HG03045 (cell line): ENCODE measurements around the gene NHLRC4.

ENCODE experiments used
- ATAC-seq: cut with Tn5 transposase; IDR thresholded peaks from one replicate; pipeline ENCODE4 v1.9.1; 2021; ENCODE audit warnings: mild to moderate bottlenecking, moderate library complexity; ENCODE audit not compliant: unreplicated experiment

Gene NHLRC4

DNA sequence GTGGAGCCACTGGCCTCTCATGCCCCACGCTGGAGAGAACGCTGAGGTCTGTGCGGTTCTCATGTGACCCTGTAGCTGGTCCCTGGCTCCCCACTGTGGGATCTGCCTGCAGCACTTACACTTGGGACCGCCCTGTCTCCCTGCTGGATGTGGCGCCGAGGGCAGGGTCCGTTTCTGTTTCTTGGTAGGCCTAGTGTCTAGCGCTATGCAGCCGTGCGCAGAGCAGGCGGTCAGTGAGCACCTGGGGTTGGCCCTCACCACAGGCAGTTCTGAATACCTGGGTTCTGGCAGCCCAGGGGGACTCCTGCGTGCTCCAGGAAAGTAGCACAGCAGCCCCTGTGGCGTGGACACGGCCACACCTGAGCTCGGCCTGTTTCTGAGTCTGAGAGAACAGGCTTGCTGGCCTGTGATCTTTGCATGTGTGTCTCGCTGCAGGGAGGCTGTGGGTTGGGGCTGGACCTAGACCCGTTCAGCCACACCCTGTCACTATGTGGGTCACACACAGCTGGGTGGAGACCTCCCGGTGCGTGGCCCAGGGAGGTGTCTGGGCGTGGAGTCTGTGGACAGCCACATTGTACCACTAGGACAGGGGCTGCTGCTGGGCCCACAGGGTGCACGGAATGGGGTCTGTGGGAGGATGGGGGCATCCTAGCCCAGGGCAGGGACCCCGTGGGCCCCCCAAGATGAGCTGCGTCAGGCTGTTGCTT lies 36.5 kb upstream of the NHLRC4 start:
- ATAC-seq = no peak

DNA sequence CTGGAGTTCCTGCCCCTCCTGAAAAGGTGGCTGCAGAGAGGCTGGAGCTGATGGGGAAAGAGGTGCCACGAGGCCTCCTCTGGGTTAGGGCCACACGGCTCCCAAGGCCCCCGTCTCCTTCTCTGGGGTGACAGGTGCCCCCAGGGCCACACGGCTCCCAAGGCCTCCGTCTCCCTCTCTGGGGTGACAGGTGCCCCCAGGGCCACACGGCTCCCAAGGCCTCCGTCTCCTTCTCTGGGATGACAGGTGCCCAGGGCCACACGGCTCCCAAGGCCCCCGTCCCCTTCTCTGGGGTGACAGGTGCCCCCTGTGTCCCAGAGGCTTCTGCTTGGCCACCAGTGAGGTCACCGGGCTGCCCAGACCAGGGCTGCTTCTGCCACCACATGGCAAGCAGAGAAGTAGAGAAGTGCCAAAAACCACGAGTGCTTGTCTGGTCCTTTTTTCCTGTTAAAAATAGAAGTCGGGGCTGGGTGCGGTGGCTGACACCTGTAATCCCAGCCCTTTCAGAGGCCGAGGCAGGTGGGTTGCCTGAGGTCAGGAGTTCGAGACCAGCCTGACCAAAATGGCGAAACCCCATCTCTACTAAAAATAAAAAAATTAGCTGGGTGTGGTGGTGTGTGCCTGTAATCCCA lies 35.2 kb upstream of the NHLRC4 start:
- no peak for ATAC-seq

DNA sequence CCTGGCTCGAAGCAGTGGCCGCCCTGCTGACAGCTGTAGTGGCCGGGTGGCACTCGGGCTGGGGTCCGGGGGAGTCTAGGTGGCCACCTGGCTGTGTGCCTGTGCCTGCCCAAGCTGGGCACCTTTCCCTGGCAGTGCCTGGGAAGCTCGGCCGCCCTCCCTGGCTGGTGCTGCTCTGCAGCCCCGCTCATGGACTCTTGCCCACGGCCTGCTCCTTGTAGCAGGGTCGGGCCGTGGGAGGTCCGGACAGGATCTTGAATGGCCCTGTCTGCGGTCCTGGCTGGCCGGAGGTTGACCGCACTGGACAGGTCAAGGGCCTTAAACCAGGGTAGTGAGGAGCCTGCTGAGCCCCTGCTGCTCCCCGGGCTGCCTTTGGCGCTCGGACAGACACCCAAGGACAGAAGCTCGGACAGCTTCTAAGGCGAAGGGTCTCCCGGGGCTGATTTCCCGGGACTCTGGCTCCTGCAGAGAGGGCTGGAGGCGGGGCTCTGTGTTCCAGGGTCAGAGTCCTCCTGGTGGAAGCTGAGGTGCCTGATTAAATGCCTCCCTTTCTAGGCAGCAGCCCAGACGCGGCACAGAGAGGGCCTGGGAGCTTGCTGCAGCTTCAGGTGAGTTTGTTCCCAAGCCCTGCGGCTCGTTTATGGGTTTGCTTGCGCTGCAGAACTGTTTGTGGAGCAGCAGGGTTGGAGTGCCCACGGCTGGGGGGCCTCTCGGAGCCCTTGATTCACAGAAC lies 33.2 kb upstream of the NHLRC4 start:
- ATAC-seq = no peak

DNA sequence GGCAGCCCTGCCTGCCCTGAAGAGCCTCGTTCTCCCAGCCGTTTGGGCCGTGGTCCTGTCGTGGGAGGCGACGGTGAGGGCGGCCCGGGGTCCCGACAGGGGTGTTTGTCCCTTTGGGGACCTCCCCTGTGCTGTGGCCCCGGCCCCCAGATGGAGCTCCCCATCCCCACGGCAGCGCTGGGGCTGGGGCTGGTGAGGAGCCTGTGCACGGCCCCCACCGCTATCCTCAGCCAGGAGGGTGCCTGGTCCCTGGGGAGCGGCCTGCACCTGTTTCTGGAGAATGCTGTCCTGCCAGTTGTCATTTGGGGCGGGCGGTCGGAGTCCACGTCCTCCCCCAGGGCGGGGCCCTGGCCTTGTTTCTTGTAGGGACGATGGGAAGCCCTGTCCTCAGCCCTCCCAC lies 32.7 kb upstream of the NHLRC4 start:
- ATAC-seq = no peak

DNA sequence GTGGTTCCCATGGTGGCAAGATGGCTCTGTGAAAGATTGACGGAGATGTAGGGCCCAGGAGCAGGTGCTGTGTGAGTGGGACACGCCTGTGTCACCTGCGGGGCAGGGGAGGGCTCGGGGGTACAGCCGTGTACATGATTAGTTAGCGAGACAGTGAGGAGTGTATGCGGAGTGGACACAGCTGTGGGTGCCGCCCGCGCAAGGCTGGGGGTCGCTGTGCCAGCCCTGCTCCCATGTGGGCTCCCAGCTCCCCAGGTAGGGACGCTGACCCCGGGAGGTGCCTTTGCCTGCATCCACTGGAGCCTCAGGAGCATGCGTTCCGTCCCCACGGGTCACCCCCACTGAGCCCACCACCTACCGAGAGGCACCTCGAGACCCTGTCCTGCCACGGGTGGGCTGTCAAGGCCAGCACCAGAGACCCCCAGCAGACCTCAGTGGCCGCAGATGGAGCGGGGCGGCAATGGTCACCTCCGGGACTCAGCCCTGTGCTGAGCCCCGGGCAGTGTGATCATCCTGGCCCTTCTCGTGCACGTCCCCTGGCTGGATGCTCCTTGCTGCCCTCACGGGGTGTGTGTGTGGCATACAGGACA lies 31.9 kb upstream of the NHLRC4 start:
- ATAC-seq = no peak

DNA sequence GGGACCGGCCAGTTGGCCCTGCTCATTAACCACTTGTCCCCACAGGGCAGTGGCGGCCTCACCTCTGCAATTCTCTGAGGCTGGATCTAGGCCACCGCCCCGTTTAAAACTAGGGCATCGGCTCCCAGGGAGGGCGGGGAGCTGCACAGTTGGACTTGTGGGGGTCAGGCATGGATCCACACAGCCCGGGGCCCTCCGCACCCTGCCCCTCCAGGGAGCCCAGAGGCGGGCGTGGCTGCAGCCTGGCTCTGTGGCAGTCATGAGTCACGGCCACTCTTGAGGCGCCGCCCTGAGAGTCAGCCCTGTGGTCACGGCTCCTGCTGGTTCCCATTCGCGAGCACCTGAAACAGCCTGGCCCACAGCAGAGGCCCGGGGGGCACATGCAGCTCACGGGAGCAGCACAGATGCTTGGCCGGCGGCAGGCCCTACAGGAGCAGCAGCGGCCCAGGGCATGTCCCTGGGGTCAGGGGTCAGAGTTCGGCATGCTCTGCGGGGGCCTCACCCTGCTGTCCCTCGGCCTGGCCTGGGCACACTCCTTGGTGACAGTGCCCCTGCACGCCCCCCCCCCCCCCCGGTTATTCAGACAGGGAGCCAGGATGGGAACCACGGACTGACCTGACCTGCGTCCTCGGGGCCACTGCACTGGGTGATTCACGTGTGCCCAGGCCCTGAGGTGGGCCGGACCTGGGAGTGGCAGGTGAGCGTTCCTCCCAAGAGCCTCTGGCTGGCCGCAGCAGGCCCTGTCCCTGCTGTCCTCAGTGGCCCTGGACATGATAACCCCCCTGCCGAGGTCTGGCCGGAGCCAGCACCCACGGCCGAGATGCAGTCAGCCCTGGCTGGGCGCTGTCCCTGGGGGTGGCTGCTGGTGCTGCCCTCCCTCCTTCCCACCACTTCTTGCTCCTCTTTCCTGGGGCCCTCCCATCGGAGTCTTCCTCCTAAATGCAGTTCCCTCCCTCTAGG lies 31.1 kb upstream of the NHLRC4 start:
- no peak for ATAC-seq

DNA sequence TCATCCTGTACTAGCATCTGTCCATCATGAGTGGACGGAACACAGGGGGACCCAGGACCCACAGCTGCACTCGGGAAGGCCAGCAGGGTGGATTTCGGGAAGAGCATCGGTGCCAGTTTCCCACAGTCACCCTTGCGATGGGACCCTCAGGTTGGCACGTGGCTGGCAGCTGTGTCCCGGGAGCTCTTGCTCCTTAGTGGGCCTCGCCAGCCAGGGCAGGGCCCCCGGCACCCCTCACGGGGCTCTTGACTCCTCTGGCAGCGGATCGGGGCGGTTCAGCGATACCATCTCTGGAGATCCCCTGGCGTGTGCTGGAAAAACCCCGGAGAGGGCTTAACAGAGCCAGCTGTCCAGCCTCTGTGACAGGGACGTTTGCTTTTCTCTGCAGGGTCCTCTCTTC lies 30.1 kb upstream of the NHLRC4 start:
- ATAC-seq = no peak

DNA sequence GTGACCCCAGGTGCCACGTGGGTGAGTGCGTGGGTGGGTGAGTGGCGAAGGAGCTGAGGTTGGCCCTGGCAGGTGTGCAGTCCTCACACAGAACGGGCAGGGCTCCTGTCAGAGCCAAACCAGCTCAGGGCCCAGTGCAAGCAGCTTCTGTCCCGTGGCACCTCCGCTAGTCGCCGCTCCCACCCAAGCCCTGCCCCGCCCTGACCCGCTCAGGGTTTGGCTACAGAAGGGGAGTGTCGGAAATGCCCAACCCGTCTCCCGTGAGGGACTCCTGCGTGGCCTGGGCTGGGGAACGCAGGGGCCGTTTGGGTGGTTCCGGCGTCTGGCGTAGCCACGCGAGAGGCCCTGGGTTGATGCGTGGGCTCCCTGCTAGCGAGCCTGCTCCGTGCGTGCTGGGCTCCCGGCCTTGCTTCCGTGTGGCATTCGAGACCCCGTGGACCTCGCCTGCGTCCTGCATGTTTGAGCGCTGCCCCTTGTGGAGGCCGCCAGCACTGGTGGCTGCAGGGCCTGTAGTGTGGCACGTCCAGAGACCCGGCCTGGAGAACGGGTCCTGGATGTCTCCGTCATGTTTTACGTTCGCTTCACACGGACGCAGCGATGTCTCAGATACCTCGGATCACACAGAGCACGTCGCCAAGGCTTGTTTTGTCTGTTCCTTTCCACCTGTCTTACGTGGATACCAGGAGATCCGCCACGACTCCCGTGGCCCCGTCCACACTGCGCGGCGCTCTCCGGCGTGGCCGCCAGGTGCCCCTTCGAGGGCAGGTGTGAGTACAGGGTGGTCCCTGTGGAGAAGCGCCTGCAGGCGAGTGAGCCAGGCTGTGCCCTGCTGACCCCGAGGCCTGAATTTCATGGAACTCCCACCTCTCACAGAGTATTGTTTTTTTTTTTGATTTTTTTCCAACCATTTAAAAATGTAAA lies 29.1 kb upstream of the NHLRC4 start:
- ATAC-seq = no peak

DNA sequence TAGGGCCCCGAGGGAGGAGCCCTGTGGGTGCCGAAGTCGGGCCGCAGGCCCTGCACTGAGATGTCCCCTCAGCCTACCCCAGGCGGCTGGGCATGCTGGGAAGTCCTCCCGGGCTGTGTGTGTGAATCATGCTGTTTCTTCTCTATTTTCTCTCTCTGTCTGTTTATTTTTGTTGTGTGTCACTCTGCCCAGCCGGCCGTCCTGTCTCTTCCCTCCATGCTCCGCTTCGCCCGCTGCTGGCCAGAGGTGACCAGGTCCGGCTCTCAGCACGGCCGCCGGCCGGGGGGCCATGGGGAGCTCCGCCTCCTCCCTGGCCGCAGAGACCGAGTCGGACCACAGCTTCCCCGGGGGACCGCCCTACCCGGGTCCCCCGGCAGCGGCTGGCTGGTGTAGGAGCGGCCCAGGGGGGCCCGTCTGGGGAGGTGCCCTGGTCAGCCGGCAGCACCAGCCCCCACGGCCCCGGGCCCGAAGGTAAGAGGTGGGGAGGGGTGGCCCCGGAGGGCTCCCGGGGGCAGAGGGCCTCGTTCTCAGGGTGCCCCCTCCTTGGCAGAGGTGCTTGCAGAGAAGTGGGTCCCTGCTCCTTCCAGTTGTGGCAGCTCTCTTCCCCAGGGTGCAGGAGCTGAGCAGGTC lies 26.8 kb upstream of the NHLRC4 start:
- ATAC-seq = no peak

DNA sequence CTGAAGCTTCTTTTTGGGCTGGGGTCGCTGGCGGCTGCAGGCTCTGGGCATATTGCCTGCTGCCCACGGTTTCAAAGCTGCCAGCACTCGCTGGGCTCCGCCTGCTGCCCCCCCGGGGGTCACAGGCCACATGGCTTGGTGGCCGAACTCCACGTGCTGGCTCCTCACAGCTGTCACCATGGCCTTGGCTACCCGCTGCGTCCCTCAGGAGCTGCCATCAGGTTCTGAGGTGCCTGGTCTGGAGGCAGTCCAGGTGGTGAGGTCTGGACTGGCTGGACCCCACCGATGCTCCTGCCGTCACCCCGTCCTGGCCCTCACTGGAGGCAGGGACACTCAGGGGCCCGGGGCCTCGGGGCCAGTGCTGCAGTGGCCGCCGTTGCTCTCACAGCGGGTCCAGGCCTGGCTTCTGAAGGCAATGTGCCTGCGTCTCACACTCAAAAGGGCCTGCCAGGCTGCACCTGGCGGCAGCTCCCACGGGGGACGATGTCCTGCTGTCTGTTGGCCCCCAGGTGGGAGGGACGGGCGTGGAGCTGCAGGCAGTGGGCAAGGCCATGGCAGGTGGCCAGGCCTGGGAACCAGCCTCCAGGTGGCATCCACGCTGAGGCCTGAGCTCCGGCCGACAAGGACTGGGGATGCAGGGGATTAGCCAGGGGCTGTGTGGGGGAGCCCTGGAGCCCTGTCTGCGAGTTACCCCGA lies 26.0 kb upstream of the NHLRC4 start:
- ATAC-seq = no peak

DNA sequence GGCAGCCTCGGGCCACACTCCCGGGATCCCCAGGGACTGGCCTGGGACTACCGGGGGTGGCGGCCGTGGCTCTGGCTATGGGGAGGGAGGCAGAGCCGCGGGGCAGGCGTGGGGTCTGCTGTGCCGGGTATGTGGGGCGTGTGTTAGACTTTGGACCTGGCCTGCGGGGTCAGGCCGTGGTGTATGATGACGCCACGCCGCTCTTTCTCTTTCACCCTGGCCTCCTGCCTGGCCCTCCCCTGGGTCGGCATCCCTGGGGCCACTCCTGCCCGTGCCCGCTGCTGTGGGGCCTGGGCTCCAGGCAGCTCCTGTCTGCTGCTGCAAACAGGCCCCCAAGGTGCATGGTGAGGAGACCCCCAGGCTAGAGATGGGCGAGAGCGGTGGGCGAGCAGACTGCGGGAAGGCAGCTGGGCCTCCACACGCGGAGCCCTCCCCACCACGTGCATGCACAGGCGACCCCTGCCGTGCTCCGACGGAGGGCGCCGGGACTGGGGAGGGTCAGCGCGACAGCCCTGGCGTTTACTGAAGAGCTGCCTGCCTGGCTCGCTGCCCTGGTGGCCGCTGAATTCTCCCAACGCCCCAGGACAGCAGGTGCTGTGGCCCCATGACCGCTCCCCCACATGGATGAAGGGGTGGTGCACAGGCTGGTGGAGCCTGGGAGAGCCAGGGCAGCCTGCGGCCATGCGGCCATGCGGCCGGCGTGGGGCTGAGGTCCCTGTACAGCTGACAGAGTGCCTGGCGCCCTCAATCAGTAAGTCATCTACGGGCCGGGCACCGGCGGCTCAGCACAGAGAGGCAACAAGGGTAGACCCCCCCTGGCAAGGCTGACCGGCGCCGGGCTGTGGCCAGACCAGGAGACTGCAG lies 23.3 kb upstream of the NHLRC4 start:
- no peak for ATAC-seq

DNA sequence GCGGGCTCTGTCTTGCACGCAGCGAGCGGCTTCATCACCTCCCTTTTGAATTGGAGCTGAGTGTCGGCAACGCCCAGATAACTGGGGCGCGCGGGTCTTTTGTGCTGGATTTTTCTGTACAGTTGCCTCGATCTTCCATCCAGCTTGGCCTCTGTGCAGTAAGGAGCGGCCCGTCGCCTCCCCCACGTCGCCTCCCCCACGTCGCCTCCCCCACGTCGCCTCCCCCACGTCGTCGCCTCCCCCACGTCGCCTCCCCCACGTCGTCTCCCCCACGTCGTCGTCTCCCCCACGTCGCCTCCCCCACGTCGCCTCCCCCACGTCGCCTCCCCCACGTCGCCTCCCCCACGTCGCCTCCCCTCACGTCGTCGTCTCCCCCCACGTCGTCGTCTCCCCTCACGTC lies 22.3 kb upstream of the NHLRC4 start:
- no peak for ATAC-seq

DNA sequence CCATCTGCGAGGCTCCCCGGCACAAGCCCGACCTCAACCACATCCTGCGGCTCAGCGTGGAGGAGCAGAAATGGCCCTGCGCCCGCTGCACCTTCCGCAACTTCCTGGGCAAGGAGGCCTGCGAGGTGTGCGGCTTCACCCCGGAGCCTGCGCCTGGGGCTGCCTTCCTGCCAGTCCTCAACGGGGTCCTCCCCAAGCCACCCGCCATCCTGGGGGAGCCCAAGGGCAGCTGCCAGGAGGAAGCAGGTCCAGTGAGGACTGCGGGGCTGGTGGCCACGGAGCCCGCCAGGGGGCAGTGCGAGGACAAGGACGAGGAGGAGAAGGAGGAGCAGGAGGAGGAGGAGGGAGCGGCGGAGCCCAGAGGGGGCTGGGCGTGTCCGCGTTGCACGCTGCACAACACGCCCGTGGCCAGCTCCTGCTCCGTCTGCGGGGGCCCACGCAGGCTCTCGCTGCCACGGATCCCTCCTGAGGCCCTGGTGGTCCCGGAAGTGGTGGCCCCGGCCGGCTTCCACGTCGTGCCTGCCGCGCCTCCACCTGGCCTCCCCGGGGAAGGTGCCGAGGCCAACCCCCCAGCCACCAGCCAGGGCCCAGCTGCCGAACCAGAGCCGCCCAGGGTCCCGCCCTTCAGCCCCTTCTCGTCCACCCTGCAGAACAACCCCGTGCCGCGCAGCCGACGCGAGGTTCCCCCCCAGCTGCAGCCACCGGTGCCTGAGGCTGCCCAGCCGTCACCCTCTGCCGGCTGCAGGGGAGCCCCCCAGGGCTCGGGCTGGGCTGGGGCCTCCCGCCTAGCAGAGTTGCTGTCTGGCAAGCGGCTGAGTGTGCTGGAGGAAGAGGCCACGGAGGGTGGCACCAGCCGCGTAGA lies 19.7 kb upstream of the NHLRC4 start:
- no peak for ATAC-seq

DNA sequence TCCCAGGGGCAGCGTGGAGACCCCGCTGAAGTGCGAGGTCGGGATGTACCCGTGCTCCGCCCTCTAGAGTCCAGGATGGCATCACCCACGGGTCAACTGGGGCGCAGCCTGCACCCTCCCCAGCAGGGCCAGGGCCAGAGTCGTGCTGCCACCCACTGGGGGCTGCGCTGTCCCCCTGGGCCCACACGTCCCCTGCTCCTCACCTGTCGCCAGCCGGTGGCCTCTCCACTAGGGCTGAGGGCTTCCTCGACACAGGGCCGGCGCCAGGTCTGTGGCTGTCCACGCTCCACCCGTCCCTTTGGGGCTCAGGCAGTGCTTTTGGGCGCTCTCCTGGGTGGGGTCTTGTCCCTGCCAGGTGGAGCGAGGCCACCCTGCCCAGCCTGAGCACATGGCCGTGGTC lies 18.2 kb upstream of the NHLRC4 start:
- no peak for ATAC-seq

DNA sequence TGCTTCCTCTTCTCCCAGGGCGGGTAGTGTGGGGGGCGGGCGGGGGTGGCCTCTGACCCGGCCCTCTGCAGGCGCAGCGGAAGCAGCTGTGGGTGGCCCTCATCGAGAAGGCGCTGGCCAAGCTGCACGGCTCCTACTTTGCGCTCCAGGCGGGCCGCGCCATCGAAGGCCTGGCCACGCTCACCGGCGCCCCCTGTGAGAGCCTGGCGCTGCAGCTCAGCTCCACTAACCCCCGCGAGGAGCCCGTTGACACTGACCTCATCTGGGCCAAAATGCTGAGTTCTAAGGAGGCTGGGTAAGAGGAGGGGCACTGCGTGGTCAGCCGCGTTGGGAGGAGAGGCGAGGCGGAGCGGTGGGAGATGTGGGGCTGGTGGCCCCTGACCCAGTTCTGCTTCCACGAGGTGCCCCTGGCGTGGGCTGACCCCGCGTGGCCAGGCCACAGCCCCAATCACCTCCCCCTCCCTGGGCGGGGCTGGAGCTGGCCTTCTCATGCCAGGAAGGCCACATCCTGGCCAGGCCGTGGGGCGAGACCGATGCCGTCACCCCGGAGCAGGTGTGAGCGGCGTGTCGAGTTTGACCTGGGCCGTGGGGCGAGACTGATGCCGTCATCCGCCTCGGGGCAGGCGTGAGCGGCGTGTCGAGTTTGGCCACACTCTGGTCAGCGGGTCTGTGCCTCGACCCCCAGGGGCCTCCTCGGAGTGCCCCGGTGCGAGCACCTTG lies 17.1 kb upstream of the NHLRC4 start:
- no peak for ATAC-seq

DNA sequence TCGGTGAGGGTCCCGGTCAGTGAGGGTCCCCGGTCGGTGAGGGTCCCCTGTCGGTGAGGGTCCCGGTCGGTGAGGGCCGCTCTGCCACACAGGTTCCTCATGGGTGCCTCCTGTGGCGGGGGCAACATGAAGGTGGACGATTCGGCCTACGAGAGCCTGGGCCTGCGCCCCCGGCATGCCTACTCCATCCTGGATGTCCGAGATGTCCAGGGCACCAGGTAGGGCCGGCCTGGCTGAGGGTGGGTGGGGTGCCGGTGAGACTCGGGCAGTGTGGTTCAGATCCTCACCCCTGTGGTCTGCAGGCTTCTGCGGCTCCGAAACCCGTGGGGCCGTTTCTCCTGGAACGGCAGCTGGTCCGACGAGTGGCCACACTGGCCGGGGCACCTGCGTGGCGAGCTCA lies 15.6 kb upstream of the NHLRC4 start:
- ATAC-seq = no peak
